NCI-H1436 treated with DMSO at 0.1 percent for 48 hours (cell line): ENCODE measurements around the gene DEUP1.
"Not testable (repeated sequence)": the region's sequence is repeated elsewhere in the genome, so short reads cannot be mapped to it uniquely, and the experiment has no call there.

Source experiments
- DNase-seq: peaks from one replicate; lab custom pipeline; 2025; lab: John Stamatoyannopoulos, UW

Gene DEUP1

GRCh38 chr11:93330446-93330984 lies at the start of gene DEUP1:
DEUP1 (plus strand) TSS chr11:93330742; CDS start chr11:93332260, 1,518 bp downstream.
- DNase-seq: peak; percentile 13

GRCh38 chr11:93285430-93285829 lies 45.1 kb upstream of the DEUP1 start:
- no peak for DNase-seq

- no peak for DNase-seq
Observed at GRCh38 chr11:93287434-93287833, 43.1 kb upstream of the DEUP1 start.

GRCh38 chr11:93288079-93288478 lies 42.5 kb upstream of the DEUP1 start:
- no peak for DNase-seq

GRCh38 chr11:93288767-93289166 lies 41.8 kb upstream of the DEUP1 start:
- no peak for DNase-seq

- DNase-seq: no peak
Observed at GRCh38 chr11:93289782-93290463, 40.6 kb upstream of the DEUP1 start.

- DNase-seq: no peak
Observed at GRCh38 chr11:93291110-93291509, 39.4 kb upstream of the DEUP1 start.

GRCh38 chr11:93291898-93292297 lies 38.6 kb upstream of the DEUP1 start:
- no peak for DNase-seq

GRCh38 chr11:93295921-93296575 lies 34.5 kb upstream of the DEUP1 start:
- no peak for DNase-seq

- no peak for DNase-seq
Observed at GRCh38 chr11:93303689-93304088, 26.9 kb upstream of the DEUP1 start.

- not testable (repeated sequence) for DNase-seq
Observed at GRCh38 chr11:93314399-93314798, 16.1 kb upstream of the DEUP1 start.

- no peak for DNase-seq
Observed at GRCh38 chr11:93319224-93319839, 11.2 kb upstream of the DEUP1 start.

- DNase-seq: no peak
Observed at GRCh38 chr11:93320230-93320629, 10.3 kb upstream of the DEUP1 start.

GRCh38 chr11:93322207-93322606 lies 8.3 kb upstream of the DEUP1 start:
- DNase-seq: no peak

GRCh38 chr11:93323747-93324146 lies 6.8 kb upstream of the DEUP1 start:
- no peak for DNase-seq

GRCh38 chr11:93324500-93324899 lies 6.0 kb upstream of the DEUP1 start:
- DNase-seq: no peak

GRCh38 chr11:93326681-93327080 lies 3.9 kb upstream of the DEUP1 start:
- DNase-seq: no peak

GRCh38 chr11:93329936-93330445 lies 551 bp upstream of the DEUP1 start:
- DNase-seq: no peak

GRCh38 chr11:93340223-93340622 lies 9.7 kb downstream of the DEUP1 start:
- no peak for DNase-seq

- no peak for DNase-seq
Observed at GRCh38 chr11:93344855-93345333, 14.4 kb downstream of the DEUP1 start.

GRCh38 chr11:93348930-93349329 lies 18.4 kb downstream of the DEUP1 start:
- DNase-seq: no peak

- DNase-seq: no peak
Observed at GRCh38 chr11:93350835-93351234, 20.3 kb downstream of the DEUP1 start.

- DNase-seq: no peak
Observed at GRCh38 chr11:93359396-93359795, 28.9 kb downstream of the DEUP1 start.
